ENCODE data around the gene CTBP1.

DNA sequence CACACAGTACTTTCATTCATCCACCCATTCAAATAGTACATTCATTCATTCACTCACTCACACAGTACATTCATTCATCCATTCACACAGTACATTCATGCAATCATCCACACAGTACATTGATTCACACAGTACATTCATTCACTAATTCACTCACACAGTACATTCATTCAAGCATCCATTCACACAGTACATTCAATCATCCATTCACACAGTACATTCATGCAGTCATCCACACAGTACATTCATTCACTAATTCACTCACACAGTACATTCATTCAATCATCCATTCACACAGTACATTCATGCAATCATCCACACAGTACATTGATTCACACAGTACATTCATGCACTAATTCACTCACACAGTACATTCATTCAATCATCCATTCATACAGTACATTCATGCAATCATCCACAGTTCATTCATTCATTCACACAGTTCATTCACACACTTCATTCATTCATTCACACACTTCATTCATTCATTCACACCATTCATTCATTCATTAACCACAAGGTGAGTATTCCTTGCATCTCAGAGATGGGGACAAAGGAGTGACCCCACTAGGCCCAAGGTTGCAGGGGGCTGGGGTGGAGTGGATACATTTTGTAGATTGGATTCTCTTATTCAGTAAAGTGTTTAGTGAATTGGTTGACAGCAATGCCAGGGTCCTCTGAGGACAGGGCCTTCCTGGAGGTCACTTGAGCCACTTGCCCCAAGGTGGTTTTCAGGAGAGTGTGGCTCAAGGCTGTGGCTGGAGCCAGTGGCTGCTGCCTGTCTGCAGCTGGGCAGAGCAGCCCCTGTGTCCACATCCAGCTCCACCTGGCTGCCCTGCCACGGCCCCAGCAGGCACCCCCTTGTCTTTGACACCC lies 72.3 kb downstream of the CTBP1 start:
- TF ChIP-seq, protein P1, sequence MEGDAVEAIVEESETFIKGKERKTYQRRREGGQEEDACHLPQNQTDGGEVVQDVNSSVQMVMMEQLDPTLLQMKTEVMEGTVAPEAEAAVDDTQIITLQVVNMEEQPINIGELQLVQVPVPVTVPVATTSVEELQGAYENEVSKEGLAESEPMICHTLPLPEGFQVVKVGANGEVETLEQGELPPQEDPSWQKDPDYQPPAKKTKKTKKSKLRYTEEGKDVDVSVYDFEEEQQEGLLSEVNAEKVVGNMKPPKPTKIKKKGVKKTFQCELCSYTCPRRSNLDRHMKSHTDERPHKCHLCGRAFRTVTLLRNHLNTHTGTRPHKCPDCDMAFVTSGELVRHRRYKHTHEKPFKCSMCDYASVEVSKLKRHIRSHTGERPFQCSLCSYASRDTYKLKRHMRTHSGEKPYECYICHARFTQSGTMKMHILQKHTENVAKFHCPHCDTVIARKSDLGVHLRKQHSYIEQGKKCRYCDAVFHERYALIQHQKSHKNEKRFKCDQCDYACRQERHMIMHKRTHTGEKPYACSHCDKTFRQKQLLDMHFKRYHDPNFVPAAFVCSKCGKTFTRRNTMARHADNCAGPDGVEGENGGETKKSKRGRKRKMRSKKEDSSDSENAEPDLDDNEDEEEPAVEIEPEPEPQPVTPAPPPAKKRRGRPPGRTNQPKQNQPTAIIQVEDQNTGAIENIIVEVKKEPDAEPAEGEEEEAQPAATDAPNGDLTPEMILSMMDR (IDR thresholded peaks at IDR 0.05), result no peak
- TF ChIP-seq POLR2A (IDR thresholded peaks at IDR 0.05) (no peak), EP300 (IDR thresholded peaks at IDR 0.05) (no peak), POLR2AphosphoS5 (IDR thresholded peaks at IDR 0.05) (no peak)
